HG03103 (cell line): ENCODE data around the gene GPR62.

Experiments used
- ATAC-seq: cut with Tn5 transposase; IDR thresholded peaks from one replicate; pipeline ENCODE4 v1.9.1; 2021; ENCODE audit warnings: low read depth; ENCODE audit not compliant: unreplicated experiment

Gene GPR62

GRCh38 chr3:51954105-51954504, 1.1 kb upstream of the GPR62 start:
- ATAC-seq = no peak

- ATAC-seq = no peak
These were observed 468 bp upstream of the GPR62 start for GRCh38 chr3:51954713-51955112.

DNA sequence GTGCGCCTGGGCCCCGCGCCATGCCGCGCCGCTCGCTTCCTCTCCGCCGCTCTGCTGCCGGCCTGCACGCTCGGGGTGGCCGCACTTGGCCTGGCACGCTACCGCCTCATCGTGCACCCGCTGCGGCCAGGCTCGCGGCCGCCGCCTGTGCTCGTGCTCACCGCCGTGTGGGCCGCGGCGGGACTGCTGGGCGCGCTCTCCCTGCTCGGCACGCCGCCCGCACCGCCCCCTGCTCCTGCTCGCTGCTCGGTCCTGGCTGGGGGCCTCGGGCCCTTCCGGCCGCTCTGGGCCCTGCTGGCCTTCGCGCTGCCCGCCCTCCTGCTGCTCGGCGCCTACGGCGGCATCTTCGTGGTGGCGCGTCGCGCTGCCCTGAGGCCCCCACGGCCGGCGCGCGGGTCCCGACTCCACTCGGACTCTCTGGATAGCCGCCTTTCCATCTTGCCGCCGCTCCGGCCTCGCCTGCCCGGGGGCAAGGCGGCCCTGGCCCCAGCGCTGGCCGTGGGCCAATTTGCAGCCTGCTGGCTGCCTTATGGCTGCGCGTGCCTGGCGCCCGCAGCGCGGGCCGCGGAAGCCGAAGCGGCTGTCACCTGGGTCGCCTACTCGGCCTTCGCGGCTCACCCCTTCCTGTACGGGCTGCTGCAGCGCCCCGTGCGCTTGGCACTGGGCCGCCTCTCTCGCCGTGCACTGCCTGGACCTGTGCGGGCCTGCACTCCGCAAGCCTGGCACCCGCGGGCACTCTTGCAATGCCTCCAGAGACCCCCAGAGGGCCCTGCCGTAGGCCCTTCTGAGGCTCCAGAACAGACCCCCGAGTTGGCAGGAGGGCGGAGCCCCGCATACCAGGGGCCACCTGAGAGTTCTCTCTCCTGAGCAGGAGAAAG, 951 bp downstream of the GPR62 start:
- ATAC-seq = no peak

DNA sequence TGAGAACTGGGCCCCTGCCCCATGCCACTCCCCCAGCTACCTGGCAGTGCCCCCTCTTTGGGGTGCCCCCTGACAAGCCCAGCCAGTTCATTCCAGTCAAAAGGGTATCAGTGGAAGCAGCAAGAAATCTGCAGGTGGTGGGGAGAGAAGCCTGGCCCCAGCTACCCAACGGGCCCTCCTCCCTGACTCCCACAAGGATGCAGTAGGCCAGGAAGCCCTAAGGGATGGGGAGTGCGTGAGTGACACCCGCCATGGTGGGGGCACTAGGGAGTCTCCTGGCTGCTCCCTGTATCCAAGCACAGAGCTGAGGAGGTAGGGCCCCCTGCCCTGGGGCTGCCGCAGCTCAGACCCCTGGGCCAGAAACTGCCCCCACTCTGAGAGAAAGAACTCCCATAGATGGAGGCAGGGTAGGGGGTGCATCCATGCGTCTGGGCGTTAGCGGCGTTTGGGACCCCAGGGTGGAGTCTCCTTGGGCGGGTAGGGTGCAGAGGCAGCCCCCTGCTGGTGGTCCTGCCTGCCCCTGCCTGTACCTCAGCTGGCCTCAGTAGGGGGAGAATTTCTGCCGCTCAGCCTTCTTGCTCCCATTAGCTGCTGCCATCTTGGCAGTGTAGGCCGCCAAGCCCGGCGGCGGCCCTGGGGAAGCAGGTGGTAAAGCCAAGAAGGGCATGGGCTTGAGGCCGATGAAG, 2.5 kb downstream of the GPR62 start:
- ATAC-seq = no peak

GRCh38 chr3:51958603-51959521, 3.7 kb downstream of the GPR62 start:
- no peak for ATAC-seq

- ATAC-seq = no peak
These were observed 4.5 kb downstream of the GPR62 start for GRCh38 chr3:51959651-51960050.

DNA sequence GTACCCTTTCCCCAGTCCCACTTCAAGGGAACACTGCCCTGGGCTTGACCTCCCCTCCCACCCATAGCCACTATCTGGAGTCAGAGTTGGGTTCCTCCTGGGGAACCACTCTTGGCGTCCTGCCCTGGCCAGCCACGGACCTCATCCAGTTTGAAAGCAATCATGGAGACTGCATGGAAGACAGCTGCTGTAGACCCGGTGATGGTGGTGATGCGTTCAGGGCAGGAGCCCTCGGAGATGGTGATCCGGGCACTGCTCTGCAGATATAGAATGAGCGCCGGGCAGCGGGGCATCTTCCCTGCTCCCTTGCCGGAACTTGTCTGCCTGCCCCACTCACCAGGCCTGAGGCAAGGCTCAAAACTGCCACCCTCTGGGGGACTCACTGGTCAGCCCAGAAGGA, 5.2 kb downstream of the GPR62 start:
- ATAC-seq = no peak

DNA sequence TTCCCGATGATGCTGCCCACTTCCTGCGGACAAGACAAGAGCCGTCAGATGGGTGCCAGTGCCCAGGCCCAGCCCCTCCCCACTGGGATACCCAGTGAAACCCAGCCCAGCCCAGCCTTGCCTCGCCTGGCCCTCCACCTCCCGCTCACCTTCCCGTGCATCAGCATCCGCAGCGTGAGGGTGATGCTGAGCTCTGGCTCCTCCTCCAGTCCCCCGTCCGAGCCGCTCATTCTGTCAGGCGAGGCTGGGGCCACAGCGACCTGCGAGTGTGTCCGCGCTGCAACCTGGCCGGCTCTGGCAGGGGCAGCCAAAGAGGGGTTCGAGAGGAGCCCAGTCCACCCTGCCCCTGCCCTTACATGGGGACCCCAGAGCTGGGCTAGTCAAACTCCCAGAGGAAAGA, 5.8 kb downstream of the GPR62 start:
- ATAC-seq = no peak

GRCh38 chr3:51961602-51962569, 6.7 kb downstream of the GPR62 start:
- ATAC-seq = no peak

- no peak for ATAC-seq
These were observed 7.8 kb downstream of the GPR62 start for GRCh38 chr3:51962854-51963530.

GRCh38 chr3:51963951-51964451, 8.8 kb downstream of the GPR62 start:
- ATAC-seq = no peak

GRCh38 chr3:51964521-51964920, 9.3 kb downstream of the GPR62 start:
- no peak for ATAC-seq

GRCh38 chr3:51966016-51966415, 10.8 kb downstream of the GPR62 start:
- no peak for ATAC-seq

DNA sequence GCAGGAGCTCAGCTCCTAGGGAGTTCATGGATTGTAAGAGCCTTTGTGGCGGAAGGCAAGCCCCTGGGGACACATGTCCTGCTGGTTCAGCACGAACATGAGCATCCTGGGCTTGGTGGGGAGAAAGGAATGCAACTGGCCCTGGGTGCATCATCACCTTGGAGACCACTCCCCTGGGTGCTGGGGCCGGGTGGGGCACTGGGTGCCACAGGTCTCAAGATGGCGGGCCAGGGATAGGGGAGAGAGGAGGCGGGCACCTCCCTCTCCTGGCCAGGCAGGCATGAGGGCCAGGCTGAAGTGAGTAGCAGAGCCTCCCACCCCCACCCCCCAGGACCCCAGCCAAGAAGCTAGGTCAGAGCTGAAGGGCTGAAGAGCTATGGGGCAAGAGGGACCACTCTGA, 11.3 kb downstream of the GPR62 start:
- ATAC-seq = no peak

DNA sequence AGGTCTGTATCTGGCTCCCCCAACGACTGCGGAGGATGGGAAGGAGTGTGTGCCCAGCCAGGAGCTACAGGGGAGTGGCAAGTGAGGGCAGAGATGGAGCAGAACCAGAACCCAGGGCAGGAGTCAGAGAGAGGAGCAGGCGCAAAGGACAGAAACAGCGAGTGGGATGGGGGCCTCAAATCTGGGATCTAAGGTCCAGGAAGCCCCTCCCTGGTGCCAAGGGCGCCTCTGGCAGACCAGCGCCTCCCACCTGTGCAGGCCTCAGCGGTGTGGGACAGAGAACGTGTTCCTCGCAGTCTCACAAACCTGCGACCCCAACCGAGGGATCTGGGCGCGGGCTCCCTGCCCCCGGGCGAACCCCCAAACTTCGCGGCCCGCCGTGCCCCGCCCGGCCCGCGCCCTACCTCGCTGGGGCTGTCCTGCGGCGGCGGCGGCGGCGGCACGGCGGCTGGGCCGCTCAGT, 11.8 kb downstream of the GPR62 start:
- no peak for ATAC-seq

- no peak for ATAC-seq
These were observed 12.4 kb downstream of the GPR62 start, which contains the start of gene PCBP4 for GRCh38 chr3:51967384-51968169. PCBP4 (minus strand) TSS chr3:51967454; CDS start chr3:51961240, 6,214 bp downstream.

DNA sequence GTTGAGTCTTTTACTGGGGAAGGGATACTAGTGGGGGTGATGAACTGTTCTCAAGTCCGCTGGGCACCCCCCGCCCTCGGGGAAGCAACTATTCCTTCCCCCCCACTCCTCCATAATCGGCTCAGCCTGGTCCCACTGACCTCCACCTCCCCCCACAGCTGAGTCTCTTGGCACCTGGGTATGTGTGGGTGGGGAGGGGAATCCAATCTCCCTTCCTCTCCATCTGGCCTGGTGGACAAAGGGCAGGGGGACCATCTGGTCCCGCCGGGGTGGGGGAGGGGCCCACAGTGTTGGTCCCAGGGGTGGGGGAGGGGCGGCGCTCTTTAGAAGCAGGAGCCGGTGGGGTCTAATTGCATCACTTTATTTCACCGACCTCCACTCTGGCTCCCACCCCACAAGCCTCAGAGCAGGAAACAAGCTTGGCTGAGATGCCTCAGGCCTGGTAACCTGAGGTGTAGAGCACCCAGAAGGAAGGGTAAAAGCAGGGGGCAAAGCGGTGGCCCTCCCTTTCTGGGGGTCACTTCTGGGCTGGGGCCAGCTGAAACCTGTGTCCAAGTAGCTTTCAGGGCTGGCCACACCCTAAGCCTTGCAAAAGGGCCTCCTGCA, 13.1 kb downstream of the GPR62 start:
- no peak for ATAC-seq
